ENCODE data around the gene ATG16L1.
"Not testable (repeated sequence)": the region's sequence is repeated elsewhere in the genome, so short reads cannot be mapped to it uniquely, and the experiment has no call there.

ATG16L1 gene

GRCh38 chr2:233332125-233332524 lies 80.7 kb downstream of the ATG16L1 start:
- no peak for DNase-seq (ENCODE audit: low read depth)

DNA sequence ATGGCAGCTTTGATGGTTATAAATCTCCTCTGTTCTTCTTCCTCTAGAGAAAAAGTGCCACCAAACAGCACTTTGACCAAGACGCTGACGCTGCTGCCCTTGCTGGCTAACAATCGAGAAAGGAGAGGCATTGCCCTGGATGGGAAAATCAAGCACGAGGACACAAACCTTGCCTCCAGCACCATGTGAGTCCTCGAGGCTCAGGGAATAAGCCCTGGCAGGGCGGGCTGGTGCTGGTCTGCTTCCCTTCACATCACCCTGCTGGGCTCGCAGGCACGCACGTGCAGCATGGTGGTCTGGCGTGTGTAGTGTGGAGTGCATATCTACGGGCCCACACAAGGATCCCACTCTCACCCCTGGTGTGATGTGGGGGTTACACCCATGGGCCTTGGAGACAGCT lies 83.4 kb downstream of the ATG16L1 start:
- DNase-seq (ENCODE audit: low read depth) = no peak

GRCh38 chr2:233336091-233336490 lies 84.6 kb downstream of the ATG16L1 start:
- DNase-seq (ENCODE audit: low read depth) = not testable (repeated sequence)

DNA sequence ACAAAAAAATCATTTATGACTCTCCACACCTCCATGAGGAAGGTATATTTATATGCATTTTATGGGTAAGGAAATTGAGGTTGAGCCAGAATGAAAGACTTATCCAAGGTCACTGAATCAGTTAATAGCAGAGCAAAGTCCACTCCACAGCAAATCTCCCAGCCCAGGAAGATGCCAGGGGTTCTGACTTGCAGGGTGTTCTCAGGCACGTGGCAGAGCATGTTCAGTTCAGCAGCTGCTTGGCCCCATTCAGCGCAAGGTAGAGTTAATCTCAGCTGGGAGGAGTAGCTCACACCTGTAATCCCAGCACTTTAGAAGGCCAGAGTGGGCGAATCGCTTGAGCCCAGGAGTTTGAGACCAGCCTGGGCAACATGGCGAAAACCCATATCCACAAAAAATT lies 85.1 kb downstream of the ATG16L1 start:
- DNase-seq (ENCODE audit: low read depth) = no peak

DNA sequence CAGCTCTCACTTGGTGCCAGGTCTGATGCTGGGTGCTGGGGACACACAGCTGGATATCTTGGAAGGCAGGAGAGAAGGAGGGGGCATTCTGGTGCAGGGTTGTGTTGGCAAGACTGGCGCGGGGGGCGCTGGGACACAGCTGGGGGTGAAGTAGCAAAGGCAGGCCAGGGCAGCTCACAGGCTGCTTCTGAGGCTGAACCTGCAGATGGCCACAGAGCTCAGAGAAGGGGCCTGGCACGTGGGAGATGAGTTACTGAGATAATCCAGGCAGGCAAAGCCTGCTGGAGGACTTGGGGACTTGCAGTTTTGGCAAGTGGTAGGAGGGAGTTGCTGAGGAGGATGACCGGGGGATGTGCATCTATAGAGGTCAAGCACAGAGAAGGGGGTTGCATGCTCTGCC lies 86.6 kb downstream of the ATG16L1 start:
- no peak for DNase-seq (ENCODE audit: low read depth)

- no peak for DNase-seq (ENCODE audit: low read depth)
These were observed 87.4 kb downstream of the ATG16L1 start for GRCh38 chr2:233338812-233339368.

GRCh38 chr2:233339427-233339826 lies 88.0 kb downstream of the ATG16L1 start:
- DNase-seq (ENCODE audit: low read depth) = no peak

GRCh38 chr2:233341296-233341695 lies 89.8 kb downstream of the ATG16L1 start:
- no peak for DNase-seq (ENCODE audit: low read depth)

DNA sequence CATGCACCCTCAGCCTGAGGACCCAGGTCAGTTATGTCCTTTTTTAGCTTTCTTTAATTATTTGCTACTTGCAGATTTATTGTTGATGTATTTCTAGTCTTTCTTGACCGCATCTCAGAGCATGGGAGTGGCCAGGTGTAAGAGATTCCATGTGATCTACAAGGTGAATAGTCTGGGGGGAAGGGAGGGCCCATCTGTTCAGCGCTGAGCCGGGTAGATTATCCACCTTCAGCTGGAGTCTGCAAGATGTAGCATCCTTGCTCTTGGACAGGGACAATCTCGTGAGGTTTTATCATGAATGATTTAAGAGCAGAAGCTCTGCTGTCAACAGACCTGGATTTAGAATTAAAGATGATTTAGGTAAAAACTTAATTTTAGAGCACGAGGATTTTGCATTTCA lies 90.8 kb downstream of the ATG16L1 start:
- no peak for DNase-seq (ENCODE audit: low read depth)

- DNase-seq (ENCODE audit: low read depth) = no peak
These were observed 91.8 kb downstream of the ATG16L1 start for GRCh38 chr2:233343171-233343705.

All from non-pigmented ciliary epithelial cell (primary cell).